B cell (primary cell): ENCODE data around the gene SETBP1. TPM values are rescaled to one million over a fixed set of nuclear protein-coding genes. Genes with fewer than 3 reads are reported as not detected.
A peak's percentile ranks its signal among the peaks of the same experiment; 100 is the strongest.

Source experiments
- ATAC-seq: fragments of 200-7000 bp; cut with Tn5 transposase; one replicate; pipeline ENCODE4 v1.10.0; 2021; ENCODE audit warnings: low read depth, mild to moderate bottlenecking, moderate number of reproducible peaks, moderate library complexity
- CTCF ChIA-PET: fragments of 350-600 bp; sonication (Branson Sonifier 250); formaldehyde crosslinking; loops from one replicate; lab custom pipeline; 2021; ENCODE audit warnings: antibody characterized with exemption, inconsistent platforms; lab: Charles Lee
- POLR2A ChIA-PET: fragments of 350-600 bp; sonication (Branson Sonifier 250); formaldehyde crosslinking; loops from one replicate; lab custom pipeline; 2021; ENCODE audit warnings: antibody characterized with exemption; lab: Charles Lee
- DNase-seq: peaks from one replicate; pipeline ENCODE4 v3.0.0; 2013
- H2AFZ ChIP-seq: 2 replicates; pipeline ENCODE4 v1.6.1; 2012; ENCODE audit warnings: mild to moderate bottlenecking, low read depth, low read length; ENCODE audit not compliant: insufficient read depth, poor library complexity, severe bottlenecking
- H3K27ac ChIP-seq, 2 donors: 1 replicate in 1 of 2; 2 replicates in 1 of 2; pipeline ENCODE4 v1.5.1; 2012 to 2013; ENCODE audit warnings: low read length in 2 of 2, mild to moderate bottlenecking in 2 of 2, moderate library complexity in 1 of 2
- H3K27me3 ChIP-seq, 4 experiments: fragments of 200-600 bp in 1 of 4; sonication (generic) in 1 of 4; replicated peaks in 1 of 4; 1 replicate in 2 of 4; 2 replicates in 2 of 4; pipeline versions ENCODE4 v1.6.1 to v1.7.0; 2013 to 2016; ENCODE audit warnings: low read length in 3 of 4, mild to moderate bottlenecking in 2 of 4, mixed read lengths in 1 of 4, moderate library complexity in 1 of 4; ENCODE audit not compliant: insufficient read depth in 4 of 4, control insufficient read depth in 3 of 4; ENCODE audit errors: control extremely low read depth in 1 of 4
- H3K36me3 ChIP-seq, 2 experiments: replicated peaks in 1 of 2; 1 replicate in 1 of 2; 2 replicates in 1 of 2; pipeline versions ENCODE4 v1.6.1 to v1.7.1; 2013; ENCODE audit warnings: low read length in 1 of 2; ENCODE audit not compliant: insufficient read depth in 2 of 2, control insufficient read depth in 1 of 2; ENCODE audit errors: control extremely low read depth in 1 of 2, extremely low read depth in 1 of 2
- H3K4me1 ChIP-seq, 2 donors: fragments of 200-600 bp in 1 of 2; sonication (generic) in 1 of 2; 1 replicate in 1 of 2; 2 replicates in 1 of 2; pipeline versions ENCODE4 v1.5.1 to v1.6.1; 2013 to 2017; ENCODE audit warnings: low read length in 2 of 2; ENCODE audit not compliant: control insufficient read depth in 2 of 2, insufficient read depth in 2 of 2
- H3K4me2 ChIP-seq: replicated peaks from 2 replicates; pipeline ENCODE3; 2012; ENCODE audit warnings: mild to moderate bottlenecking, low read depth, low read length; ENCODE audit not compliant: poor library complexity, severe bottlenecking
- H3K4me3 ChIP-seq, 5 experiments: fragments of 200-600 bp in 1 of 5; sonication (generic) in 1 of 5; 1 replicate in 3 of 5; 2 replicates in 2 of 5; pipeline versions ENCODE4 v1.5.1 to v1.7.0; 2011 to 2016; ENCODE audit warnings: low read length in 4 of 5, mild to moderate bottlenecking in 4 of 5, low read depth in 2 of 5, control low read depth in 1 of 5, moderate library complexity in 1 of 5; ENCODE audit not compliant: insufficient read depth in 1 of 5; ENCODE audit errors: control extremely low read depth in 1 of 5, extremely low read depth in 1 of 5
- H3K79me2 ChIP-seq: fragments of 200-600 bp; sonication (generic); one replicate; pipeline ENCODE4 v1.6.0; 2016; ENCODE audit warnings: low read length; ENCODE audit not compliant: control insufficient read depth, insufficient read depth
- H3K9ac ChIP-seq: fragments of 200-600 bp; sonication (generic); 2 replicates; pipeline ENCODE4 v1.6.1; 2017; ENCODE audit warnings: mild to moderate bottlenecking, low read length, moderate library complexity
- H3K9me3 ChIP-seq, 3 donors: one replicate each; pipeline versions ENCODE4 v1.6.1 to v1.7.1; 2013; ENCODE audit warnings: low read length in 2 of 3; ENCODE audit not compliant: control insufficient read depth in 2 of 3, insufficient read depth in 1 of 3; ENCODE audit errors: control extremely low read depth in 1 of 3
- H4K20me1 ChIP-seq: 2 replicates; pipeline ENCODE4 v1.6.0; 2012; ENCODE audit warnings: mild to moderate bottlenecking, low read length; ENCODE audit not compliant: insufficient read depth, control insufficient read depth, poor library complexity, severe bottlenecking
- H3K27ac Mint-ChIP-seq: one replicate; pipeline ENCODE4 v1.8.0; 2021; ENCODE audit warnings: mixed read lengths
- H3K27me3 Mint-ChIP-seq: one replicate; pipeline ENCODE4 v1.8.0; 2021; ENCODE audit warnings: mixed read lengths
- H3K4me1 Mint-ChIP-seq: one replicate; pipeline ENCODE4 v1.8.0; 2021; ENCODE audit warnings: mixed read lengths
- H3K4me3 Mint-ChIP-seq: one replicate; pipeline ENCODE4 v1.8.0; 2021; ENCODE audit warnings: mixed read lengths
- H3K9me3 Mint-ChIP-seq: one replicate; pipeline ENCODE4 v1.8.0; 2022; ENCODE audit warnings: mixed read lengths; ENCODE audit not compliant: insufficient read depth
- EZH2 ChIP-seq: IDR thresholded peaks from 2 replicates; pipeline ENCODE4 v1.6.1; 2012; ENCODE audit warnings: borderline replicate concordance, low read depth, mild to moderate bottlenecking, moderate library complexity, low read length; ENCODE audit not compliant: insufficient read depth, poor library complexity, severe bottlenecking
- WGBS: methylation state at CpG from one replicate; pipeline ENCODE4 v1.1.5; 2013; ENCODE audit warnings: missing lambda C conversion rate; ENCODE audit not compliant: insufficient coverage; 5-methylcytosine and 5-hydroxymethylcytosine counted together
- intact Hi-C: fragments of 100-400 bp; cut with micrococcal nuclease; formaldehyde crosslinking; loops from one replicate; pipeline ENCODE4 v1.10.0; 2022
- polyA plus RNA-seq: library from polyadenylated mRNA; depleted of rRNA; stranded (reverse); fragments of >200 nt; gene quantifications from 2 replicates; pipeline ENCODE4 v1.2.3, GENCODE V29; 2012
- total RNA-seq, 2 donors: library from RNA; stranded (reverse); fragments of 120-200 nt in 1 of 2; gene quantifications; 1 replicate in 1 of 2; 2 replicates in 1 of 2; pipeline versions ENCODE4 v1.2.3 to v1.2.4, GENCODE V29; 2013 to 2022
- TF ChIP-seq, protein P1 (sequence below): fragments of 200-600 bp; IDR thresholded peaks from one replicate; pipeline ENCODE4 v1.8.0; 2022; ENCODE audit warnings: antibody characterized with exemption, mild to moderate bottlenecking

Gene SETBP1
- total and polyA plus RNA-seq, 2 donors (not counting 1 experiment from before 2014, with no cell fraction given) = 15.1 to 129 TPM

GRCh38 chr18:44909191-44909719 is 228.6 kb downstream of the SETBP1 start:
- H2AFZ ChIP-seq = no peak overlapping the region
- TF ChIP-seq, protein P1, sequence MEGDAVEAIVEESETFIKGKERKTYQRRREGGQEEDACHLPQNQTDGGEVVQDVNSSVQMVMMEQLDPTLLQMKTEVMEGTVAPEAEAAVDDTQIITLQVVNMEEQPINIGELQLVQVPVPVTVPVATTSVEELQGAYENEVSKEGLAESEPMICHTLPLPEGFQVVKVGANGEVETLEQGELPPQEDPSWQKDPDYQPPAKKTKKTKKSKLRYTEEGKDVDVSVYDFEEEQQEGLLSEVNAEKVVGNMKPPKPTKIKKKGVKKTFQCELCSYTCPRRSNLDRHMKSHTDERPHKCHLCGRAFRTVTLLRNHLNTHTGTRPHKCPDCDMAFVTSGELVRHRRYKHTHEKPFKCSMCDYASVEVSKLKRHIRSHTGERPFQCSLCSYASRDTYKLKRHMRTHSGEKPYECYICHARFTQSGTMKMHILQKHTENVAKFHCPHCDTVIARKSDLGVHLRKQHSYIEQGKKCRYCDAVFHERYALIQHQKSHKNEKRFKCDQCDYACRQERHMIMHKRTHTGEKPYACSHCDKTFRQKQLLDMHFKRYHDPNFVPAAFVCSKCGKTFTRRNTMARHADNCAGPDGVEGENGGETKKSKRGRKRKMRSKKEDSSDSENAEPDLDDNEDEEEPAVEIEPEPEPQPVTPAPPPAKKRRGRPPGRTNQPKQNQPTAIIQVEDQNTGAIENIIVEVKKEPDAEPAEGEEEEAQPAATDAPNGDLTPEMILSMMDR = no peak
- no peak for TF ChIP-seq EZH2
- peak overlapping the region; percentile 20 to 72 for H3K27ac ChIP-seq
- ChIA-PET POLR2A (no interaction called here), CTCF (interaction anchor here (1.1 kb wide), 1 partner anchor 304 kb away, joined by 3 read pairs; no protein-coding TSS in a partner anchor)
- H3K27me3 Mint-ChIP-seq = no peaks in the 10 kb centered on the region
- no peaks in the 10 kb centered on the region for H3K9me3 Mint-ChIP-seq
- H3K36me3 ChIP-seq = peaks cover 0 to 5% of the 10 kb centered on the region in 2 experiments
- H3K4me2 ChIP-seq = peak overlapping the region; percentile 52
- H3K79me2 ChIP-seq = peaks cover 57% of the 10 kb centered on the region
- H3K4me1 ChIP-seq = peaks cover 38 to 39% of the 10 kb centered on the region in 2 donors
- peak overlapping the region; percentile 45 for H3K9ac ChIP-seq
- no peak overlapping the region for H3K4me3 ChIP-seq
- peaks cover 28% of the 10 kb centered on the region for H4K20me1 ChIP-seq
- intact Hi-C loops = loop anchor here (10.0 kb wide), 1 partner anchor 306 kb away; no protein-coding TSS in a partner anchor
- peaks cover 62% of the 10 kb centered on the region for H3K4me1 Mint-ChIP-seq
- DNase-seq = peak; percentile 25
- ATAC-seq = peak; percentile 57
- H3K27me3 ChIP-seq = no peaks in the 10 kb centered on the region
- 13% methylated on average over 2 of the region's 5 CpGs for WGBS
- peak overlapping the region; percentile 30 for H3K4me3 Mint-ChIP-seq
- peaks cover 0 to 4% (median under 1%) of the 10 kb centered on the region in 3 donors for H3K9me3 ChIP-seq
- peak overlapping the region; percentile 70 for H3K27ac Mint-ChIP-seq

DNA sequence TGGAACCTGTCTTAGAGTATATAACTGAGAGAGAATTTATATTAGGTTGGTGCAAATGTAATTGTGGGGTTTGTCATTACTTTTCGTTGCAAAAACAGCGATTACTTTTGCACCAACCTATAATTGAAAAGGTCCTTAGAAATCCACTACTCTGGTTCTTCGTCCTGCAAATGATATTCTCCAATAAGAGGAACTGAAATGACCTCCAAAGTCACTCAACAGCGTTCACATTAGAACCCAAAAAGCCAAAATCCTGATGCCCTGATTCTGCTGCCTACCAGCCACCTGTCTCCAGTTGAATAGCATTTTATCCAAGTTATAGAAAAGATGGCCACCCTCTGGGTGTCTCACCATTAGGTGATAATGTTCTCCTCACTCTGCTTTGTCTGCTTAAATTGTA is 230.6 kb downstream of the SETBP1 start:
- Histone ChIP-seq H3K4me3 (no peak overlapping the region), H4K20me1 (peaks cover 32% of the 10 kb centered on the region), H3K4me2 (peak overlapping the region; percentile 3), H3K9ac (no peak overlapping the region), H2AFZ (no peak overlapping the region), H3K27me3 (no peaks in the 10 kb centered on the region), H3K36me3 (no peaks in the 10 kb centered on the region), H3K4me1 (peaks cover 38 to 39% of the 10 kb centered on the region in 2 donors), H3K79me2 (peaks cover 65% of the 10 kb centered on the region), H3K27ac (no peak overlapping the region), H3K9me3 (no peaks in the 10 kb centered on the region)
- intact Hi-C loops = no loop called here
- WGBS = 78% methylated on average over 3 of the region's 4 CpGs
- H3K4me3 Mint-ChIP-seq = peak overlapping the region; percentile 24
- no peak for ATAC-seq
- H3K9me3 Mint-ChIP-seq = no peaks in the 10 kb centered on the region
- no peaks in the 10 kb centered on the region for H3K27me3 Mint-ChIP-seq
- no peak for TF ChIP-seq EZH2
- TF ChIP-seq, protein P1 = no peak
- CTCF ChIA-PET = interaction anchor here (1.5 kb wide), 1 partner anchor 231 kb away, joined by 4 read pairs; the partner anchor contains the start of gene SETBP1
- H3K27ac Mint-ChIP-seq = no peak overlapping the region
- DNase-seq = no peak
- POLR2A ChIA-PET = no interaction called here
- peaks cover 63% of the 10 kb centered on the region for H3K4me1 Mint-ChIP-seq
